Ishikawa (cell line): ENCODE results near the gene KLRC1.

Experiments
- EGR1 ChIP-seq: IDR thresholded peaks from 2 replicates; pipeline ENCODE4 v1.6.1; 2012
- MAX ChIP-seq: IDR thresholded peaks from 2 replicates; pipeline ENCODE4 v1.6.1; 2012
- RAD21 ChIP-seq: IDR thresholded peaks from 2 replicates; pipeline ENCODE4 v1.6.1; 2012; ENCODE audit warnings: low read depth
- REST ChIP-seq: IDR thresholded peaks from 2 replicates; pipeline ENCODE4 v1.6.1; 2012; ENCODE audit warnings: low read depth, mild to moderate bottlenecking
- TCF12 ChIP-seq: IDR thresholded peaks from 2 replicates; pipeline ENCODE4 v1.6.1; 2012; ENCODE audit warnings: low read depth
- YY1 ChIP-seq: IDR thresholded peaks from 2 replicates; pipeline ENCODE4 v1.6.1; 2012; ENCODE audit warnings: low read depth
- ZBTB7A ChIP-seq: IDR thresholded peaks from 2 replicates; pipeline ENCODE4 v1.6.1; 2012; ENCODE audit warnings: low read depth

GRCh38 chr12:10448236-10448635 lies 4.9 kb downstream of the KLRC1 start:
- TF ChIP-seq RAD21 (no peak), REST (no peak), MAX (no peak), TCF12 (no peak), ZBTB7A (no peak), YY1 (no peak), EGR1 (no peak)
